Astrocyte (in vitro differentiated cells and primary cell): ENCODE results near the gene LENG1.

ENCODE experiments used
- CTCF ChIP-seq: IDR thresholded peaks from 2 replicates; pipeline ENCODE4 v1.5.1; 2011; ENCODE audit warnings: low read depth, mild to moderate bottlenecking, inconsistent platforms, low read length, moderate library complexity; ENCODE audit not compliant: insufficient read depth
- EZH2 ChIP-seq: IDR thresholded peaks from 2 replicates; pipeline ENCODE4 v1.6.1; 2012; ENCODE audit warnings: mild to moderate bottlenecking, low read length, inconsistent platforms; ENCODE audit not compliant: insufficient read depth

DNA sequence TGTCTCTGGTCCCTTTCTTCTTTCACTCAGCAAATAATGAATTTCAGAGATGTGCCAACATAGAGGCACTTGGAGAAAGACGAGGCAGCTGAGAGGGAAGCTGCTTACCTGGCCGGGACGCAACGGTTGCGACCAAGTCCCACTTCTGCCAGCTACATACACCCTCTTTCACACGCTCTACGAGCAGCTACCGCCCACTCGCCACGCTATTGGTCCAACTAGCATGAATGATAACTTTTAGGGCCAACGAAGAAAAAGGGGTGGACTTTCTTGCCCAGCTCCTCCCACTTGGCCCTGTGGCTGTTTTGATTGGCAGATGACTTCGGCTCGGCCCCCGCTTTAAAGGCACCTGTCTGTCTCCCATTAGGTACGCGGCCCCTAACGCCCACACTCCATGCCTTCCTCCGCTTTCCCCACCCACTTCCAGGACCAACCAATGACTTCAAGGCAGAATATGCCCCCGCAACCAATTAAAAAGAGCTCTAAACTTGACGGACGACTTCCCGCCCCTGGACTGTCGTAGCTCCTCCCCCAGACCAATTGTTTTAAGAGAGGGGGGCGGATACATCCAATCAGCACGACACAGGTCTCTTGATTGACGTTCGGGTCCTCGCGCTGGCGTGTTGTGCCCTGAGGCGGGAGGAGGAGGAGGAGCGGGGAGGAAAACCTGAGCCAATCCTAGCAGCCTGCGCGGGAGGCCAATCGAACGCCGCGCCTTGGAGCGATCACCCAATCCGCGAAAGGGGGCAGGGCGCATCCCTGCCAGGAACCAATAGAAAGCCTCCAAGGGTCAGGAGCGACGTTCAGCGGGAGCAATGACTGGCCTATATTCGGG lies 22.4 kb downstream of the LENG1 start:
- no peak for TF ChIP-seq EZH2
- TF ChIP-seq CTCF, result no peak
